Measurements from ENCODE around the gene PLPPR3. TPM values are rescaled to one million over a fixed set of nuclear protein-coding genes. Genes with fewer than 3 reads are reported as not detected.
A peak's percentile ranks its signal among the peaks of the same experiment; 100 is the strongest.

PLPPR3 gene
- total RNA-seq, 1 donor: 0.36 TPM

DNA sequence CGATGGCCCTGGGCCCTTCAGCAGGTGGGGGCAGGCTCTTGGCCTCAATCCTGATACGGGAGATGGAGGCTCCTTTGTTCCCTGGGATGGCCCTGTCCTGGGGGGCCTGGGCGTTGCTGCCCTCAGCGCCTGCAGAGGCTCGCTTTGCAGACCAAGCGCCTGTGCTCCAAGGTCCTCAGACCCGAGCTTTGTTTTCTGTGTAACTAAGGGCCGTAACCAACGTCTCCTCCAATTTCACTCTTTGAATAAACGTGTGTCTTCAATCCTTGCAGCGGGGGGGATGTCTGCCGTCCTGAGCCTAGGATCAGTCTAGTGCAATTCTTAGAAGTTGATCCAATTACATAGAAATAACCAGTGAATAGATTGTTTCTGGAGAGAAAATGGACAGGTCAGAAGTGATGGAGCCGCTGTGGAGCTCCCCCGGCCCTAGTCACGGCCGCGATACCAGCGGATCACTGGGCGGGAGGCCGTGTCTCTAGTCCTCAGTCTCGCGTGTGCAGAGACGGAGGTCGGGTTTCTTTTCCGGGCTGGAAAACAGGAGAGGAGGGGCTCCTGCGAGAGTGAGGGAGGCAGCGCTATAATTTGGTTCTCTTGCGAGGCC lies 19.2 kb downstream of the PLPPR3 start:
- Histone ChIP-seq H2AFZ (ENCODE audit: low read length) (no peak overlapping the region), H3K4me3 (ENCODE audit: insufficient read depth, low read length) (peak overlapping the region; percentile 85), H3K4me2 (ENCODE audit: insufficient read depth, low read length) (peak overlapping the region; percentile 88), H3K4me1 (ENCODE audit: insufficient read depth, low read length) (peaks cover 36% of the 10 kb centered on the region), H3K27ac (ENCODE audit: low read depth, low read length) (peak overlapping the region; percentile 28), H3K36me3 (ENCODE audit: insufficient read depth, low read length) (peaks cover 76% of the 10 kb centered on the region), H3K79me2 (ENCODE audit: insufficient read depth, low read length) (peaks cover 98% of the 10 kb centered on the region), H3K9me3 (ENCODE audit: low read depth, low read length) (no peaks in the 10 kb centered on the region), H3K27me3 (ENCODE audit: insufficient read depth, low read length) (no peaks in the 10 kb centered on the region), H4K20me1 (ENCODE audit: insufficient read depth, low read length) (peaks cover 94% of the 10 kb centered on the region)
- TF ChIP-seq, protein P1, sequence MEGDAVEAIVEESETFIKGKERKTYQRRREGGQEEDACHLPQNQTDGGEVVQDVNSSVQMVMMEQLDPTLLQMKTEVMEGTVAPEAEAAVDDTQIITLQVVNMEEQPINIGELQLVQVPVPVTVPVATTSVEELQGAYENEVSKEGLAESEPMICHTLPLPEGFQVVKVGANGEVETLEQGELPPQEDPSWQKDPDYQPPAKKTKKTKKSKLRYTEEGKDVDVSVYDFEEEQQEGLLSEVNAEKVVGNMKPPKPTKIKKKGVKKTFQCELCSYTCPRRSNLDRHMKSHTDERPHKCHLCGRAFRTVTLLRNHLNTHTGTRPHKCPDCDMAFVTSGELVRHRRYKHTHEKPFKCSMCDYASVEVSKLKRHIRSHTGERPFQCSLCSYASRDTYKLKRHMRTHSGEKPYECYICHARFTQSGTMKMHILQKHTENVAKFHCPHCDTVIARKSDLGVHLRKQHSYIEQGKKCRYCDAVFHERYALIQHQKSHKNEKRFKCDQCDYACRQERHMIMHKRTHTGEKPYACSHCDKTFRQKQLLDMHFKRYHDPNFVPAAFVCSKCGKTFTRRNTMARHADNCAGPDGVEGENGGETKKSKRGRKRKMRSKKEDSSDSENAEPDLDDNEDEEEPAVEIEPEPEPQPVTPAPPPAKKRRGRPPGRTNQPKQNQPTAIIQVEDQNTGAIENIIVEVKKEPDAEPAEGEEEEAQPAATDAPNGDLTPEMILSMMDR (IDR thresholded peaks at IDR 0.05; ENCODE audit: extremely low read depth, low read depth, low read length): no peak
- peak; percentile 94 for DNase-seq (ENCODE audit: insufficient read length, low spot score, missing footprints)

DNA sequence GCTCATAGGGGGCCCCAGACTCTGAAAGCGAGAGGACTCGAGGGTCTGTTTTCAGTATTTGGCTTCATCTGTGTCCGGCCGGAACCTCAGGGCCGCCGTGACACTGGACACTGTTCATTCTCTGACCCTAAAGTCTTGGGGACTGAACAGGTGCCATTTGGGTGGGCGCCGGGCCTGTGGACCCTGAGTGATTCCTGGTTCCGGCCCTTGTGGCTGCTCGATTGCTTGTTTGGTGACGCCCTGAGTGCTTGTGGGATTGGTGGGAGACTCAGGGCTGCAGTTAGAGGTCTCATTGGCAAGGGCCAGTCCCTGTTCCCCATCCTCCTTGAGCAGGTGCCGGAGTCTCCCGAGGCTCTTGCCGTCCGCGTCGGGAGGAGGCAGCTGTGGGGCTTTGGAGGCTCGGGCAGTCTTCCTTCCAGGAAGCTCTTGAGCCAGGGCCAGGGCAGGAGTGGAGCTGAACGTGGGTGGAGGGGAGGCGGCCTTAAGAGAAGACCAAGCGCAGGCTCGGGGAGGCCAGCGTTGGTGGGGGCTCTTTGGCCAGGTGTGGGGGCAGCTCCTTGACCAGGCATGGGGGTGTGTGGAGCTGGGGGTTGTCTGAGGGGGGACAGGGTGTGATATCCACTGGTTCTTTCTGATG lies 19.8 kb downstream of the PLPPR3 start:
- H3K4me3 ChIP-seq (ENCODE audit: insufficient read depth, low read length): peak overlapping the region; percentile 85
- peaks cover 92% of the 10 kb centered on the region for H3K79me2 ChIP-seq (ENCODE audit: insufficient read depth, low read length)
- H3K36me3 ChIP-seq (ENCODE audit: insufficient read depth, low read length): peaks cover 70% of the 10 kb centered on the region
- H3K4me2 ChIP-seq (ENCODE audit: insufficient read depth, low read length): peak overlapping the region; percentile 88
- no peaks in the 10 kb centered on the region for H3K9me3 ChIP-seq (ENCODE audit: low read depth, low read length)
- peaks cover 88% of the 10 kb centered on the region for H4K20me1 ChIP-seq (ENCODE audit: insufficient read depth, low read length)
- peak overlapping the region; percentile 53 for H3K27ac ChIP-seq (ENCODE audit: low read depth, low read length)
- TF ChIP-seq, protein P1 (IDR thresholded peaks at IDR 0.05; ENCODE audit: extremely low read depth, low read depth, low read length): no peak
- H2AFZ ChIP-seq (ENCODE audit: low read length): no peak overlapping the region
- peaks cover 36% of the 10 kb centered on the region for H3K4me1 ChIP-seq (ENCODE audit: insufficient read depth, low read length)
- no peaks in the 10 kb centered on the region for H3K27me3 ChIP-seq (ENCODE audit: insufficient read depth, low read length)
- peak; percentile 99 for DNase-seq (ENCODE audit: insufficient read length, low spot score, missing footprints)

DNA sequence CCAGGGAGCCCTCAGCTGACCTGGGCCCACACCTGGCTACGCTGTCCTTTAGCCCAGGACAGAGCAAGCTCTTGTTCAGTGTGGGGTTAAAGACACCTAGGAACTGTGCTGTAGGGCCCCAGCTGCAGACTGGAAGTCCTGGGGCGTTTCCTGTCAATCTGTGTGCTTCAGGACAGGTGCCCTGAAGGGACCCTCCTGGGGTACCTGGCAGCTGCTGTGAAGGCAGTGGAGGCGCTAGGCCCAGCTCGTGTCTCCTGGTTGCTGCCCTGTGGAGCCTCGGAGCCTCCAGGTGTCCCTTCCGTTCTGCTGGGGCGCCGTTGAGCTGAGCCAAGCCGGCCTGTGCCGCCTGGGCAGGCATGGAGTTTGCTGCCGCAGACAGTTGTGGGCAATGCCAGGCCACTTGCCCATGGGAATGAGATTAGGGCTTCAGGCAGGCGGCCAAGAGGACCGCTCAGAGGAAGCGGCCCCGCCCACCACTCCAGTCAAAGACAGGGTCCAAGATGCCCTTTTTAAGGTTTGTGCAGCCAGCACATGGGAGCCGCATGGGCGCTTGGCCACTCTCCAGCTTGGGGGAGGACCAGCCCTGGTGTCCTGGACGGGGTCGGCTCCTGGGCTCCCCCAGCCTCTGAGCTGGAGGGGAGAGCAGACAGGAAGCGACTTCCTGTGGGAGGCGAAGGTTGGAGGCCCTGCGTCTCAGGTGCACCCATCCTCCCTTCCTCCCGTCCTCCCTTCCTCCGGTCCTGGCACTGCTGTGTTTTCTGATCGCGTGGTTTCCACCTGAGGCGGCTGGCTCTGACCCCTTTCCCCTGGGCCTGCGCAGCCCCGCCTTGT lies 20.5 kb downstream of the PLPPR3 start:
- no peaks in the 10 kb centered on the region for H3K9me3 ChIP-seq (ENCODE audit: low read depth, low read length)
- no peak overlapping the region for H2AFZ ChIP-seq (ENCODE audit: low read length)
- peaks cover 81% of the 10 kb centered on the region for H4K20me1 ChIP-seq (ENCODE audit: insufficient read depth, low read length)
- no peaks in the 10 kb centered on the region for H3K27me3 ChIP-seq (ENCODE audit: insufficient read depth, low read length)
- H3K79me2 ChIP-seq (ENCODE audit: insufficient read depth, low read length): peaks cover 84% of the 10 kb centered on the region
- H3K27ac ChIP-seq (ENCODE audit: low read depth, low read length): peak overlapping the region; percentile 77
- H3K4me3 ChIP-seq (ENCODE audit: insufficient read depth, low read length): peak overlapping the region; percentile 85
- peaks cover 62% of the 10 kb centered on the region for H3K36me3 ChIP-seq (ENCODE audit: insufficient read depth, low read length)
- DNase-seq (ENCODE audit: insufficient read length, low spot score, missing footprints): peak; percentile 98
- peak overlapping the region; percentile 88 for H3K4me2 ChIP-seq (ENCODE audit: insufficient read depth, low read length)
- TF ChIP-seq, protein P1 (IDR thresholded peaks at IDR 0.05; ENCODE audit: extremely low read depth, low read depth, low read length): no peak
- H3K4me1 ChIP-seq (ENCODE audit: insufficient read depth, low read length): peaks cover 41% of the 10 kb centered on the region
